AG04449 (cell line): ENCODE results near the gene MICAL1.
"Not testable (repeated sequence)": the region's sequence is repeated elsewhere in the genome, so short reads cannot be mapped to it uniquely, and the experiment has no call there.

Experiments used
- CTCF ChIA-PET: fragments of 350-600 bp; formaldehyde crosslinking; extraction: SDS; loops from one replicate; lab custom pipeline; 2021; ENCODE audit warnings: antibody characterized with exemption; lab: Yijun Ruan, JAX
- POLR2A ChIA-PET: fragments of 400-600, 350-600 bp; formaldehyde crosslinking; extraction: SDS; loops from one replicate; lab custom pipeline; 2020; ENCODE audit warnings: antibody characterized with exemption, inconsistent platforms; lab: Yijun Ruan, JAX
- DNase-seq: peaks from one replicate; pipeline ENCODE4 v3.0.0-alpha.2; 2010; ENCODE audit warnings: low read depth, low spot score
- H3K4me3 ChIP-seq: 2 replicates; pipeline ENCODE4 v1.5.1; 2011; ENCODE audit warnings: low read depth, mild to moderate bottlenecking, control low read depth, low read length
- TF ChIP-seq, protein P1 (sequence below): IDR thresholded peaks from one replicate; pipeline ENCODE4 v1.5.1; 2011; ENCODE audit warnings: mild to moderate bottlenecking, moderate library complexity, low read length, control low read depth, inconsistent platforms; ENCODE audit not compliant: insufficient read depth; ENCODE audit errors: missing control alignments

The MICAL1 gene

DNA sequence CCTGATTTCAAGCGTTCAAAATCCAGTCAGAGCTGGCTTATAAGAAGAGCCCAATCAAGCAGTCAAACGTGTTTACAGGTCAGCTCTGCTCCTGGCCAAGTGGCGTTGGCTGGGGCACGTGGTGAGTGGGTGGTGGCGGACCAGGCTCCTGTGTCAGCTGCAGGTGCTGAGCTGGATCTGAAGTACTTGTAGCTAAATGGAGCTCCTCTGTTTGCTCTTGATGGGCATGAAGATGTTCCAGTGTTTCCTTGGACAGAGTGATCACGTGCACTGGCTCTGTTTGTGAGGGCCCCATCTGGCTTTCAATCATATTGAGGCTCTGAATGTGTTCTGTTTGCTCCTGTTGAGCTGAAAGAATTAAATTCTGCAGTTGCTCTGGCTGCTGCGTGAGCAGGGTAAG lies 10.2 kb upstream of the MICAL1 start:
- no peak overlapping the region for H3K4me3 ChIP-seq
- no peak for DNase-seq
- TF ChIP-seq, protein P1, sequence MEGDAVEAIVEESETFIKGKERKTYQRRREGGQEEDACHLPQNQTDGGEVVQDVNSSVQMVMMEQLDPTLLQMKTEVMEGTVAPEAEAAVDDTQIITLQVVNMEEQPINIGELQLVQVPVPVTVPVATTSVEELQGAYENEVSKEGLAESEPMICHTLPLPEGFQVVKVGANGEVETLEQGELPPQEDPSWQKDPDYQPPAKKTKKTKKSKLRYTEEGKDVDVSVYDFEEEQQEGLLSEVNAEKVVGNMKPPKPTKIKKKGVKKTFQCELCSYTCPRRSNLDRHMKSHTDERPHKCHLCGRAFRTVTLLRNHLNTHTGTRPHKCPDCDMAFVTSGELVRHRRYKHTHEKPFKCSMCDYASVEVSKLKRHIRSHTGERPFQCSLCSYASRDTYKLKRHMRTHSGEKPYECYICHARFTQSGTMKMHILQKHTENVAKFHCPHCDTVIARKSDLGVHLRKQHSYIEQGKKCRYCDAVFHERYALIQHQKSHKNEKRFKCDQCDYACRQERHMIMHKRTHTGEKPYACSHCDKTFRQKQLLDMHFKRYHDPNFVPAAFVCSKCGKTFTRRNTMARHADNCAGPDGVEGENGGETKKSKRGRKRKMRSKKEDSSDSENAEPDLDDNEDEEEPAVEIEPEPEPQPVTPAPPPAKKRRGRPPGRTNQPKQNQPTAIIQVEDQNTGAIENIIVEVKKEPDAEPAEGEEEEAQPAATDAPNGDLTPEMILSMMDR = no peak
- POLR2A ChIA-PET = no interaction called here
- CTCF ChIA-PET = interaction anchor here (0.7 kb wide), 1 partner anchor 9 kb away, joined by 3 read pairs; no protein-coding TSS in a partner anchor

- no peak for DNase-seq
- CTCF ChIA-PET = no interaction called here
- no peak overlapping the region for H3K4me3 ChIP-seq
- POLR2A ChIA-PET = no interaction called here
- TF ChIP-seq, protein P1 = no peak
These were observed 6.4 kb upstream of the MICAL1 start for GRCh38 chr6:109461733-109462526.

GRCh38 chr6:109461205-109461604 lies 5.6 kb upstream of the MICAL1 start:
- CTCF ChIA-PET, POLR2A ChIA-PET, H3K4me3 ChIP-seq, DNase-seq: not testable (repeated sequence)

DNA sequence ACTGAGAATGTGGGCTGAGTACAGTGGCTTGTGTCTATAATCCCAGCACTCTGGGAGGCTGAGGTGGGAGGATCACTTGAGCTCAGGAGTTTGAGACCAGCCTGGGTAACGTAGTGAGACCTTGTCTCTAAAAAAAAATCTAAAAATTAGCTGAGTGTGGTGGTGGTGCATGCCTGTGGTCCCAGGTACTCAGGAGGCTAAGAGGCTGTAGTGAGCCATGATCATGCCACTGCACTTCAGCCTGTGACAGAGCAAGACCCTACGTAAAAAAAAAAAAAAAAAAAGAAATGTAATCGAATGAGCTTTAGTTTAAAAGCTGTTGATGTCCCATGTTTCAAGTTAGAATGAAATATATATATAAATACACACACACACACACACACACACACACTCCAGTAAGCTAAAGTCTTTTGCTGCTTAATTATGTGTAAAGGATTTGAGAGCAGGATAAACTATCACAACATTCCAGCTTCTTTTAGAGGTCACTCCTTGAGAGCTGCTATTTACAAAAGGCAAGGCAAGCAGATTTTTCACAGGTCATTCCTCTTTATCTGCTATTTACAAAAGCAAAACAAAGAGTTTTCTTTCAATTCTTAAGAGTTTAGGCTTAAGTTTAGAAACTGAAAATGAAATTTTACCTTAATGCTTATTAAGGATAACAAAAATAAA lies 4.7 kb upstream of the MICAL1 start:
- no peak for DNase-seq
- POLR2A ChIA-PET = no interaction called here

GRCh38 chr6:109458774-109459531 lies 3.4 kb upstream of the MICAL1 start:
- ChIA-PET CTCF (interaction anchor here (1.4 kb wide), 1 partner anchor 19 kb away, joined by 4 read pairs; the partner anchor contains the start of genes PPIL6 and SMPD2), POLR2A (no interaction called here)
- DNase-seq = no peak
- H3K4me3 ChIP-seq = no peak overlapping the region
- TF ChIP-seq, protein P1 = no peak

More for the DNA sequence above, 4.7 kb upstream of the MICAL1 start:
- CTCF ChIA-PET = interaction anchor here (0.5 to 1.4 kb wide), 2 partner anchors 19 to 20 kb away, joined by 3 to 4 read pairs; partner anchors contain the start of genes PPIL6 and SMPD2
- no peak overlapping the region for H3K4me3 ChIP-seq
- TF ChIP-seq, protein P1 = no peak

DNA sequence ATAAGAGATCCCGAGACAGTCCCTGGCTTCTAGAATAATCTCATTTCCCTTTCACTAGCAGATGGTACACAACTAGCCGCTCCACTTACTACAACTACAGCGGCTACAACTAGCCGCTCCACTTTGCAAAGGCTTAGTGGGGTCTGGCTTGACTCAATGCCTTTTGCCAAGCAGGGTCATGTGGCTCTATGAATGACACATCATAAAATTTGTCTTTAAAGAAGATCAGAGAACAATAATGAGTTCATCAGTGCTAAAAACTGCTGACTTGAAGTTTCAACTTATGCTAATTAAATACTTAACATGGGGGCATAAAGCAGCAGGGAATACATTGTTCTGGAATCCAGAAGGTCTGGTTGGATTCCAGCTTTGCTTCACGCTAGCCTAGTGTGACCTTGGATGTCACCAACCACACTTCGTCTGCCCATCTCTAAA lies 2.0 kb upstream of the MICAL1 start:
- TF ChIP-seq, protein P1 = no peak
- no peak for DNase-seq
- peak overlapping the region; percentile 8; the same call in 1 of the 2 replicates for H3K4me3 ChIP-seq
- ChIA-PET POLR2A (no interaction called here), CTCF (interaction anchor here (2.0 kb wide), 1 partner anchor 269 kb away, joined by 7 read pairs; no protein-coding TSS in a partner anchor)
